A549 (cell line): ENCODE measurements around the gene GSTA2. TPM values are rescaled to one million over a fixed set of nuclear protein-coding genes. Genes with fewer than 3 reads are reported as not detected.

Experiments
- CBX2 ChIP-seq: fragments of 200-600 bp; sonication (generic); IDR thresholded peaks from 2 replicates; pipeline ENCODE4 v1.6.1; 2016; ENCODE audit warnings: low read depth, mild to moderate bottlenecking, borderline replicate concordance
- FOSL2 ChIP-seq, 2 experiments: fragments of 450-650 bp in 1 of 2; fragments of >200 bp in 1 of 2; sonication (Bioruptor Twin) in 1 of 2; formaldehyde crosslinking; IDR thresholded peaks; 2 replicates each; pipeline versions ENCODE4 v1.5.0 to v1.6.1; 2016 to 2020; ENCODE audit warnings: mild to moderate bottlenecking in 1 of 2, moderate library complexity in 1 of 2
- GATA3 ChIP-seq: IDR thresholded peaks from 2 replicates; pipeline ENCODE4 v1.6.1; 2012; ENCODE audit warnings: borderline replicate concordance
- REST ChIP-seq: fragments of 200-600 bp; sonication (generic); IDR thresholded peaks from 2 replicates; pipeline ENCODE4 v1.6.1; 2016; ENCODE audit warnings: antibody characterized with exemption, mild to moderate bottlenecking, moderate library complexity
- RFX5 ChIP-seq: fragments of 450-650 bp; IDR thresholded peaks from 2 replicates; pipeline ENCODE4 v1.7.1; 2014; ENCODE audit warnings: antibody characterized with exemption, mild to moderate bottlenecking, moderate library complexity
- ZC3H11A ChIP-seq: fragments of 450-650 bp; IDR thresholded peaks from 2 replicates; pipeline ENCODE4 v1.6.1; 2014; ENCODE audit warnings: antibody characterized with exemption, mild to moderate bottlenecking
- ZSCAN20 ChIP-seq: fragments of 250-450 bp; sonication (Bioruptor Pico); IDR thresholded peaks from 2 replicates; pipeline ENCODE4 v1.8.0; 2022; ENCODE audit warnings: mild to moderate bottlenecking, moderate library complexity
- polyA plus RNA-seq, 4 experiments: library from polyadenylated mRNA; depleted of rRNA in 3 of 4; stranded (reverse); fragments of >200 nt; fragmentation: RNase III in 1 of 4; extraction: RNeasy Plus Mini Kit Qiagen cat#74134 plus additional on column Dnase treatment in 1 of 4; gene quantifications; 2 replicates in 3 of 4; 3 replicates in 1 of 4; pipeline ENCODE4 v1.2.3, GENCODE V29; 2011 to 2017

The GSTA2 gene
- polyA plus RNA-seq, 2 of the 4 experiments (the other 2 are of a cell fraction), result 0.10 to 0.68 TPM

DNA sequence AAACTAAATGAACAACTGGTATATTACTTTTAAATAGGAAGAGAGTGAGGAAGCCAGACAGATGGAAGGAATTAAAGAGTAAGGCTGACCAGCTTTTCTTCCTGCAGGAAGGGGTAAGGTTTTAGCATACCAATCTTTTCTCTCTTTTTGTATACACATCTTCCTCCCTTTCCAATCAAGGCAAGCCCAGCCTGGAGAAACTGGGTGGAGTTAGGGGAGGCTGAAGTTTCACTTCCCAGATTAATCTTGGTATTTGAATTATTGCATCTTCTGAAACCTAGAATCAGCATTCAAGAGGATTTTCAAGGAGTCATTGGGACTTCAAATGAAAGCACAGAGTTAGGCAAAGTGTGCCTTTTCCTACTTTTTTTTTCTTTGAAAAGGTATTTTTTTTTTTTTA, 59.2 kb downstream of the GSTA2 start (continued):
- TF ChIP-seq GATA3 (no peak), FOSL2 (IDR thresholded peaks at IDR 0.05) (no peak), FOSL2 (CRISPR knock-in tag; IDR thresholded peaks at IDR 0.05) (no peak), RFX5 (no peak), ZC3H11A (no peak), REST (no peak), ZSCAN20 (CRISPR knock-in tag) (no peak), CBX2 (no peak)

Other genes with a start within 250 kb of the GSTA2 start
- 25.4 and 25.6 TPM in 2 replicates for gene TRAM2, start 186.4 kb downstream of the GSTA2 start, polyA plus RNA-seq (2011; rRNA removed)
- 16.4 to 18.9 TPM (median 18.9 TPM) in 3 replicates for gene TRAM2, start 186.4 kb downstream of the GSTA2 start, polyA plus RNA-seq (2017; fragmentation: RNase III; extraction: RNeasy Plus Mini Kit Qiagen cat#74134 plus additional on column Dnase treatment)
- 40.5 and 63.8 TPM in 2 replicates for gene TMEM14A, start 92.4 kb downstream of the GSTA2 start, polyA plus RNA-seq (2011; rRNA removed)
- gene TMEM14A, start 92.4 kb downstream of the GSTA2 start, polyA plus RNA-seq (2017; fragmentation: RNase III; extraction: RNeasy Plus Mini Kit Qiagen cat#74134 plus additional on column Dnase treatment), result 49.8 to 53.4 TPM (median 52.7 TPM) in 3 replicates
- gene GSTA1, start 40.3 kb upstream of the GSTA2 start, polyA plus RNA-seq (2011; rRNA removed), result 0.81 and 0.93 TPM in 2 replicates
- 0.09 TPM in 1 of 3 replicates, not detected in the others for gene GSTA1, start 40.3 kb upstream of the GSTA2 start, polyA plus RNA-seq (2017; fragmentation: RNase III; extraction: RNeasy Plus Mini Kit Qiagen cat#74134 plus additional on column Dnase treatment)
- gene GSTA5, start 77.3 kb upstream of the GSTA2 start, polyA plus RNA-seq (2011; rRNA removed), result not detected in 2 replicates
- gene GSTA5, start 77.3 kb upstream of the GSTA2 start, polyA plus RNA-seq (2017; fragmentation: RNase III; extraction: RNeasy Plus Mini Kit Qiagen cat#74134 plus additional on column Dnase treatment), result not detected in 3 replicates
- gene GSTA3, start 146.2 kb upstream of the GSTA2 start, polyA plus RNA-seq (2011; rRNA removed), result not detected in 2 replicates
- gene GSTA3, start 146.2 kb upstream of the GSTA2 start, polyA plus RNA-seq (2017; fragmentation: RNase III; extraction: RNeasy Plus Mini Kit Qiagen cat#74134 plus additional on column Dnase treatment), result not detected in 3 replicates
- gene GSTA4, start 231.8 kb upstream of the GSTA2 start, polyA plus RNA-seq (2011; rRNA removed), result 29.2 and 30.6 TPM in 2 replicates
- 12.6 to 13.3 TPM (median 12.8 TPM) in 3 replicates for gene GSTA4, start 231.8 kb upstream of the GSTA2 start, polyA plus RNA-seq (2017; fragmentation: RNase III; extraction: RNeasy Plus Mini Kit Qiagen cat#74134 plus additional on column Dnase treatment)